Bronchus fibroblast of lung (primary cell): ENCODE measurements around the gene ATP1A3. TPM values are rescaled to one million over a fixed set of nuclear protein-coding genes. Genes with fewer than 3 reads are reported as not detected.

ENCODE experiments used
- total RNA-seq: library from RNA; depleted of rRNA; stranded (reverse); fragments of >200 nt; gene quantifications from 2 replicates; pipeline ENCODE4 v1.2.3, GENCODE V29; 2015

ATP1A3 gene
- 0.15 and 0.17 TPM in 2 replicates for total RNA-seq

GRCh38 chr19:41993612-41994483 lies at the start of gene ATP1A3:
Gene ATP1A3 (minus strand): TSS chr19:41994230. CDS start chr19:41994076, 154 bp downstream.

GRCh38 chr19:41959056-41960053 lies 34.7 kb downstream of the ATP1A3 start, which contains the start of gene RABAC1:
Gene RABAC1 (minus strand): TSS chr19:41959321. CDS start chr19:41959292, 29 bp downstream.

GRCh38 chr19:41928221-41928683 lies 65.8 kb downstream of the ATP1A3 start, which contains the start of gene ERFL:
Gene ERFL (minus strand): TSS chr19:41928449. CDS start chr19:41912919, 15,530 bp downstream.

Other genes with a start within 250 kb of the ATP1A3 start
- gene CEACAM6, start 238.7 kb downstream of the ATP1A3 start, total RNA-seq: not detected in 2 replicates
- gene CEACAM3, start 197.6 kb downstream of the ATP1A3 start, total RNA-seq: not detected in 2 replicates
- not detected in 2 replicates for gene LYPD4, start 149.5 kb downstream of the ATP1A3 start, total RNA-seq
- not detected in 2 replicates for gene DMRTC2, start 149.2 kb downstream of the ATP1A3 start, total RNA-seq
- gene RPS19, start 134.0 kb downstream of the ATP1A3 start, total RNA-seq: 1,890 and 2,099 TPM in 2 replicates
- under 0.01 and 0.45 TPM in 2 replicates for gene CD79A, start 117.0 kb downstream of the ATP1A3 start, total RNA-seq
- 54.0 and 56.3 TPM in 2 replicates for gene ARHGEF1, start 111.0 kb downstream of the ATP1A3 start, total RNA-seq
- gene ERFL, start 65.8 kb downstream of the ATP1A3 start, total RNA-seq: under 0.01 TPM in 2 replicates
- gene RABAC1, start 34.9 kb downstream of the ATP1A3 start, total RNA-seq: 280 and 302 TPM in 2 replicates
- 0.34 and 1.0 TPM in 2 replicates for gene GRIK5, start 76.0 kb upstream of the ATP1A3 start, total RNA-seq
- gene ZNF574, start 81.9 kb upstream of the ATP1A3 start, total RNA-seq: 16.3 and 16.4 TPM in 2 replicates
- 0.17 and 1.2 TPM in 2 replicates for gene POU2F2, start 138.2 kb upstream of the ATP1A3 start, total RNA-seq
- gene DEDD2, start 223.4 kb upstream of the ATP1A3 start, total RNA-seq: 25.0 and 25.7 TPM in 2 replicates
- 7.9 and 8.0 TPM in 2 replicates for gene ZNF526, start 226.1 kb upstream of the ATP1A3 start, total RNA-seq
- gene GSK3A, start 248.4 kb upstream of the ATP1A3 start, total RNA-seq: 19.3 and 20.3 TPM in 2 replicates